Osteoblast (primary cell): Measurements from ENCODE around the gene BCL6B. TPM values are rescaled to one million over a fixed set of nuclear protein-coding genes. Genes with fewer than 3 reads are reported as not detected.

ENCODE experiments used
- DNase-seq: peaks from one replicate; pipeline ENCODE4 v3.0.0; 2011; ENCODE audit warnings: low spot score, mixed read lengths; ENCODE audit not compliant: insufficient read length; ENCODE audit errors: missing footprints
- H2AFZ ChIP-seq: 2 replicates; pipeline ENCODE4 v1.6.0; 2011; ENCODE audit warnings: mild to moderate bottlenecking, low read length
- H3K27ac ChIP-seq: 2 replicates; pipeline ENCODE4 v1.5.1; 2011; ENCODE audit warnings: mild to moderate bottlenecking, low read depth, low read length, moderate library complexity
- H3K27me3 ChIP-seq: 2 replicates; pipeline ENCODE4 v1.6.0; 2012; ENCODE audit warnings: mild to moderate bottlenecking, control low read depth, inconsistent platforms, low read length, moderate library complexity; ENCODE audit not compliant: insufficient read depth
- H3K36me3 ChIP-seq: 2 replicates; pipeline ENCODE4 v1.5.1; 2011; ENCODE audit warnings: mild to moderate bottlenecking, low read length, control low read depth, moderate library complexity; ENCODE audit not compliant: insufficient read depth
- H3K4me1 ChIP-seq: 2 replicates; pipeline ENCODE4 v1.5.1; 2011; ENCODE audit warnings: mild to moderate bottlenecking, low read length, control low read depth, moderate library complexity; ENCODE audit not compliant: insufficient read depth
- H3K4me2 ChIP-seq: 2 replicates; pipeline ENCODE4 v1.6.0; 2011; ENCODE audit warnings: mild to moderate bottlenecking, low read length; ENCODE audit not compliant: insufficient read depth
- H3K4me3 ChIP-seq: fragments of 200-600 bp; sonication (generic); 3 replicates; pipeline ENCODE4 v1.5.1; 2012; ENCODE audit warnings: mild to moderate bottlenecking, low read length, inconsistent platforms; ENCODE audit not compliant: insufficient read depth
- H3K79me2 ChIP-seq: 2 replicates; pipeline ENCODE4 v1.6.0; 2012; ENCODE audit warnings: mild to moderate bottlenecking, low read length, control low read depth, inconsistent platforms; ENCODE audit not compliant: insufficient read depth
- H3K9me3 ChIP-seq: 2 replicates; pipeline ENCODE4 v1.5.1; 2011; ENCODE audit warnings: low read depth, low read length, control low read depth
- H4K20me1 ChIP-seq: 2 replicates; pipeline ENCODE4 v1.6.0; 2012; ENCODE audit warnings: mild to moderate bottlenecking, low read length, control low read depth; ENCODE audit not compliant: insufficient read depth
- total RNA-seq: library from RNA; depleted of rRNA; stranded (reverse); fragments of >200 nt; gene quantifications from 2 replicates; pipeline ENCODE4 v1.2.3, GENCODE V29; 2012
- TF ChIP-seq, protein P1 (sequence below): IDR thresholded peaks from 2 replicates; pipeline ENCODE4 v1.5.1; 2011; ENCODE audit warnings: mild to moderate bottlenecking, low read depth, low read length, moderate library complexity; ENCODE audit errors: extremely low read depth

The BCL6B gene
- total RNA-seq, 1 donor = not detected

DNA sequence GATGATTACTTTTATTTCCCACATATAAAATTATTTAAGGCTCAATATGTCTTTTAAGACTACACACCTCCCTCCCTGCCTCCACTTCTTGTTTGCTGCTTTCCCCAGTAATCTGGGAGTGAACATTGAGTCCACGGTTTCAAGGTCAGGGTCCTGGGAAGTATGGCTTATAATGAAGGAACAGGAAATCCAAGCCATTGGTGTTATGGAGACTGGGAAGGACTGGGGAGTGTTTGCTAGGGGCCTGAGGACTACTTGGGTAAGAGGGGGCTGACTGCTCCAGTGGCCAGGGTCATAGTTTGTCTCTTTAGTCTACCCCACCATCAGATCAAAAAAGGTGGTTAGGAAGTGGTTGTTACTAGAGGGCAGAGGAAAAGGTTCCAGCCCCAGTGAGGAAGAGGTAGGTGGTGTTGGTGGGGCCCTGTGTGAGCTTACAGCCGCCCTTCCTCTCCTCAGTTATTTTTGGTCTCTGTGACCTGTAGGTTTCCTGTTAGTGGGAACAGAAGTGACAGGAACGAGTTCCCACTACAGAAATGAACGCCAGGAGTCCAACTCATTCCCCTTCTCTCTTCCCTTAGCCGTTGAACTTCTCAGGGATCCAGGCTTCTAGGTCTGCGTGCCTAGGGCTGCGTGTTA lies 12.2 kb downstream of the BCL6B start:
- H4K20me1 ChIP-seq = no peaks in the 10 kb centered on the region
- DNase-seq = peak; percentile 66
- H2AFZ ChIP-seq = peak overlapping the region; percentile 91
- H3K4me3 ChIP-seq = peak overlapping the region; percentile 76
- TF ChIP-seq, protein P1, sequence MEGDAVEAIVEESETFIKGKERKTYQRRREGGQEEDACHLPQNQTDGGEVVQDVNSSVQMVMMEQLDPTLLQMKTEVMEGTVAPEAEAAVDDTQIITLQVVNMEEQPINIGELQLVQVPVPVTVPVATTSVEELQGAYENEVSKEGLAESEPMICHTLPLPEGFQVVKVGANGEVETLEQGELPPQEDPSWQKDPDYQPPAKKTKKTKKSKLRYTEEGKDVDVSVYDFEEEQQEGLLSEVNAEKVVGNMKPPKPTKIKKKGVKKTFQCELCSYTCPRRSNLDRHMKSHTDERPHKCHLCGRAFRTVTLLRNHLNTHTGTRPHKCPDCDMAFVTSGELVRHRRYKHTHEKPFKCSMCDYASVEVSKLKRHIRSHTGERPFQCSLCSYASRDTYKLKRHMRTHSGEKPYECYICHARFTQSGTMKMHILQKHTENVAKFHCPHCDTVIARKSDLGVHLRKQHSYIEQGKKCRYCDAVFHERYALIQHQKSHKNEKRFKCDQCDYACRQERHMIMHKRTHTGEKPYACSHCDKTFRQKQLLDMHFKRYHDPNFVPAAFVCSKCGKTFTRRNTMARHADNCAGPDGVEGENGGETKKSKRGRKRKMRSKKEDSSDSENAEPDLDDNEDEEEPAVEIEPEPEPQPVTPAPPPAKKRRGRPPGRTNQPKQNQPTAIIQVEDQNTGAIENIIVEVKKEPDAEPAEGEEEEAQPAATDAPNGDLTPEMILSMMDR = no peak
- no peaks in the 10 kb centered on the region for H3K9me3 ChIP-seq
- peak overlapping the region; percentile 78 for H3K27ac ChIP-seq
- H3K4me2 ChIP-seq = peak overlapping the region; percentile 91
- H3K36me3 ChIP-seq = no peaks in the 10 kb centered on the region
- no peaks in the 10 kb centered on the region for H3K27me3 ChIP-seq
- no peaks in the 10 kb centered on the region for H3K79me2 ChIP-seq
- peaks cover 10% of the 10 kb centered on the region for H3K4me1 ChIP-seq

- TF ChIP-seq, protein P1 = no peak
- H3K4me3 ChIP-seq = peak within 1 kb of the TSS; percentile 76
- H3K4me2 ChIP-seq = peak within 1 kb of the TSS; percentile 91
- H3K27me3 ChIP-seq = no peaks in the 10 kb centered on the region
- H2AFZ ChIP-seq = peak within 1 kb of the TSS; percentile 91
- peak within 1 kb of the TSS; percentile 78 for H3K27ac ChIP-seq
- H3K9me3 ChIP-seq = no peaks in the 10 kb centered on the region
- peaks cover 10% of the 10 kb centered on the region for H3K4me1 ChIP-seq
- DNase-seq = peak; percentile 100
- H4K20me1 ChIP-seq = no peaks in the 10 kb centered on the region
- no peaks in the 10 kb centered on the region for H3K36me3 ChIP-seq
- no peaks in the 10 kb centered on the region for H3K79me2 ChIP-seq
Measured at GRCh38 chr17:7035591-7036368, 12.9 kb downstream of the BCL6B start, which contains the start of gene SLC16A13. Gene SLC16A13, plus strand, starts transcription at chr17:7036015. Its CDS starts 368 bp downstream, at chr17:7036383.

- Histone ChIP-seq H4K20me1 (no peaks in the 10 kb centered on the region), H3K4me3 (no peak overlapping the region), H3K4me2 (no peak overlapping the region), H2AFZ (no peak overlapping the region), H3K79me2 (no peaks in the 10 kb centered on the region), H3K36me3 (no peaks in the 10 kb centered on the region), H3K4me1 (peaks cover 13% of the 10 kb centered on the region), H3K9me3 (no peaks in the 10 kb centered on the region), H3K27me3 (peaks cover 13% of the 10 kb centered on the region), H3K27ac (no peak overlapping the region)
- TF ChIP-seq, protein P1 = no peak
- DNase-seq = peak; percentile 73
Measured at GRCh38 chr17:7038025-7038862, 15.4 kb downstream of the BCL6B start.
